ENCODE results near the gene TYROBP.

TYROBP gene

DNA sequence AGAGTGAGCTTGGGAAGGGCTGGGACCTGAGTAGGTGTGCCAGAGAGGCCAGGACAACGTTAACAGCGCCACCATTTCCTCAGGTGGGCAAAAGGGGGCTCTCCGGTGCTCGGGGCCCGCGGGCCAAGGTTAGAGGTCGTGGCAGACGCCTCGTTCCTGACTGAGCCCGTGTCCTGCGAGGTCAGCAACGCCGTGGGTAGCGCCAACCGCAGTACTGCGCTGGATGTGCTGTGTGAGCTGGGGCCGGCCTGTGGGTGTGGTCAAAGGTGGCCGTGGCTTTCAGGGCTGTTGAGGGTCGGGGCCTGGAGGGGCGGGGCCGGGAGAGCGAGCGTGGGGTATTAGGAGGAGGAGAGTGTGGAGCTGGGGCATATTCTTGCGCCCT is 47.7 kb downstream of the TYROBP start:
- H3K27me3 ChIP-seq (ENCODE audit: low read length), result no peaks in the 10 kb centered on the region
- H3K27ac ChIP-seq (ENCODE audit: low read depth, low read length), result no peak overlapping the region
- H4K20me1 ChIP-seq (ENCODE audit: low read depth, low read length), result no peaks in the 10 kb centered on the region
- no peak overlapping the region for H3K9ac ChIP-seq (ENCODE audit: low read length)
- H3K9me3 ChIP-seq (ENCODE audit: insufficient read depth, low read length), result no peaks in the 10 kb centered on the region
- H3K36me3 ChIP-seq (ENCODE audit: low read length), result no peaks in the 10 kb centered on the region
- H3K9me2 ChIP-seq (replicated peaks; ENCODE audit: insufficient read depth, low read length), result no peaks in the 10 kb centered on the region
- H3K4me2 ChIP-seq (ENCODE audit: low read depth, low read length, poor library complexity, severe bottlenecking), result no peak overlapping the region
- H3F3A ChIP-seq (ENCODE audit: insufficient read depth), result no peaks in the 10 kb centered on the region
- no peak overlapping the region for H3K4me3 ChIP-seq (ENCODE audit: insufficient read depth, low read length, poor library complexity, severe bottlenecking)
- TF ChIP-seq EZH2phosphoT487 (conservative IDR thresholded peaks at IDR 0.05; ENCODE audit: low read length), result no peak
- TF ChIP-seq, protein P1, sequence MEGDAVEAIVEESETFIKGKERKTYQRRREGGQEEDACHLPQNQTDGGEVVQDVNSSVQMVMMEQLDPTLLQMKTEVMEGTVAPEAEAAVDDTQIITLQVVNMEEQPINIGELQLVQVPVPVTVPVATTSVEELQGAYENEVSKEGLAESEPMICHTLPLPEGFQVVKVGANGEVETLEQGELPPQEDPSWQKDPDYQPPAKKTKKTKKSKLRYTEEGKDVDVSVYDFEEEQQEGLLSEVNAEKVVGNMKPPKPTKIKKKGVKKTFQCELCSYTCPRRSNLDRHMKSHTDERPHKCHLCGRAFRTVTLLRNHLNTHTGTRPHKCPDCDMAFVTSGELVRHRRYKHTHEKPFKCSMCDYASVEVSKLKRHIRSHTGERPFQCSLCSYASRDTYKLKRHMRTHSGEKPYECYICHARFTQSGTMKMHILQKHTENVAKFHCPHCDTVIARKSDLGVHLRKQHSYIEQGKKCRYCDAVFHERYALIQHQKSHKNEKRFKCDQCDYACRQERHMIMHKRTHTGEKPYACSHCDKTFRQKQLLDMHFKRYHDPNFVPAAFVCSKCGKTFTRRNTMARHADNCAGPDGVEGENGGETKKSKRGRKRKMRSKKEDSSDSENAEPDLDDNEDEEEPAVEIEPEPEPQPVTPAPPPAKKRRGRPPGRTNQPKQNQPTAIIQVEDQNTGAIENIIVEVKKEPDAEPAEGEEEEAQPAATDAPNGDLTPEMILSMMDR (IDR thresholded peaks at IDR 0.05; ENCODE audit: insufficient read depth, low read length, poor library complexity, severe bottlenecking), result no peak
- no peak overlapping the region for H2AFZ ChIP-seq (ENCODE audit: low read depth, low read length, severe bottlenecking)
- H3K79me2 ChIP-seq (ENCODE audit: insufficient read depth, low read length), result no peaks in the 10 kb centered on the region

DNA sequence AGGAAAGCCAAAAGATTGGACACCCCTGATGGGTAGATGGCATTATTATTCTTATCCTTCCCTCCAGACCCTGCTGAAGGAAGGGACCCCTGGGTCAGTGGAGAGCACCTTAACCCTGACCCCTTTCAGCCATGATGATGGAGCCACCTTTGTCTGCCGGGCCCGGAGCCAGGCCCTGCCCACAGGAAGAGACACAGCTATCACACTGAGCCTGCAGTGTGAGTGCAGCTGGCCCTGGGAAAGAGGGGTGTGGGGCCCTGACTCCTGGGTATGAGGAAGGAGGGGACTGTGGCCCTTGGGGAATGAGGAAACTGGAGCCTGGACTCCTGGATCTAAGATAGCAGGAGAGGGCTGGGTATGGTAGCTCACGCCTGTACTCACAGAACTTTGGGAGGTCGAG is 48.7 kb downstream of the TYROBP start:
- no peak overlapping the region for H3K4me3 ChIP-seq (ENCODE audit: insufficient read depth, low read length, poor library complexity, severe bottlenecking)
- no peaks in the 10 kb centered on the region for H3K9me3 ChIP-seq (ENCODE audit: insufficient read depth, low read length)
- no peaks in the 10 kb centered on the region for H4K20me1 ChIP-seq (ENCODE audit: low read depth, low read length)
- H3K27me3 ChIP-seq (ENCODE audit: low read length), result no peaks in the 10 kb centered on the region
- H3K27ac ChIP-seq (ENCODE audit: low read depth, low read length), result no peak overlapping the region
- H3K9ac ChIP-seq (ENCODE audit: low read length), result no peak overlapping the region
- H3K79me2 ChIP-seq (ENCODE audit: insufficient read depth, low read length), result no peaks in the 10 kb centered on the region
- no peaks in the 10 kb centered on the region for H3K9me2 ChIP-seq (replicated peaks; ENCODE audit: insufficient read depth, low read length)
- no peaks in the 10 kb centered on the region for H3K36me3 ChIP-seq (ENCODE audit: low read length)
- H3F3A ChIP-seq (ENCODE audit: insufficient read depth), result no peaks in the 10 kb centered on the region
- TF ChIP-seq, protein P1 (IDR thresholded peaks at IDR 0.05; ENCODE audit: insufficient read depth, low read length, poor library complexity, severe bottlenecking), result no peak
- TF ChIP-seq EZH2phosphoT487 (conservative IDR thresholded peaks at IDR 0.05; ENCODE audit: low read length), result no peak
- no peak overlapping the region for H2AFZ ChIP-seq (ENCODE audit: low read depth, low read length, severe bottlenecking)
- H3K4me2 ChIP-seq (ENCODE audit: low read depth, low read length, poor library complexity, severe bottlenecking), result no peak overlapping the region

DNA sequence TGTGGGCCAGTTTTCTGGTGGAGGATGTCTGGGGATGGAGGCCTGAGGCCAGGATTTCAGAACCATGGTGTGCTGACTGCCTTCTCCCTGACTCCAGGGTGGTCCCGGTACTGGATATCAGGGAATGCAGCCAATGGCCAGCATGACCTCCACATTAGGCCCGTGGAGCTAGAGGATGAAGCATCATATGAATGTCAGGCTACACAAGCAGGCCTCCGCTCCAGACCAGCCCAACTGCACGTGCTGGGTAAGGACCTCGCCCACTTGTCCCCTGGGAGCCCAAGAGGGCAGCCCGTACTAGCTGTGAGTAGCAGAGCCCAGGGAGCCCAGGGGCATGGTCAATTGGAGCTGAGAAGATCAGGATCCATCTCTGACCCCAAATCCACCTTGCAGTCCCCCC is 49.8 kb downstream of the TYROBP start:
- no peaks in the 10 kb centered on the region for H3K79me2 ChIP-seq (ENCODE audit: insufficient read depth, low read length)
- no peak overlapping the region for H3K4me3 ChIP-seq (ENCODE audit: insufficient read depth, low read length, poor library complexity, severe bottlenecking)
- H3K9me2 ChIP-seq (replicated peaks; ENCODE audit: insufficient read depth, low read length), result no peaks in the 10 kb centered on the region
- H3K9ac ChIP-seq (ENCODE audit: low read length), result no peak overlapping the region
- H3K27me3 ChIP-seq (ENCODE audit: low read length), result no peaks in the 10 kb centered on the region
- H2AFZ ChIP-seq (ENCODE audit: low read depth, low read length, severe bottlenecking), result no peak overlapping the region
- no peak overlapping the region for H3K27ac ChIP-seq (ENCODE audit: low read depth, low read length)
- H3K36me3 ChIP-seq (ENCODE audit: low read length), result no peaks in the 10 kb centered on the region
- TF ChIP-seq, protein P1 (IDR thresholded peaks at IDR 0.05; ENCODE audit: insufficient read depth, low read length, poor library complexity, severe bottlenecking), result no peak
- TF ChIP-seq EZH2phosphoT487 (conservative IDR thresholded peaks at IDR 0.05; ENCODE audit: low read length), result no peak
- H4K20me1 ChIP-seq (ENCODE audit: low read depth, low read length), result no peaks in the 10 kb centered on the region
- H3K4me2 ChIP-seq (ENCODE audit: low read depth, low read length, poor library complexity, severe bottlenecking), result no peak overlapping the region
- no peaks in the 10 kb centered on the region for H3F3A ChIP-seq (ENCODE audit: insufficient read depth)
- H3K9me3 ChIP-seq (ENCODE audit: insufficient read depth, low read length), result no peaks in the 10 kb centered on the region

All from SU-DHL-6 (cell line).